ENCODE measurements around the gene KY. TPM values are rescaled to one million over a fixed set of nuclear protein-coding genes. Genes with fewer than 3 reads are reported as not detected.

KY gene
- total RNA-seq, 1 donor from 2014 or later = 12.1 TPM

GRCh38 chr3:134655706-134656105 lies 4.9 kb upstream of the KY start:
- no peak overlapping the region for H3K4me3 ChIP-seq
- no peak overlapping the region for H3K27ac ChIP-seq (replicated peaks)
- no peaks in the 10 kb centered on the region for H3K36me3 ChIP-seq
- H3K9me3 ChIP-seq (replicated peaks) = no peaks in the 10 kb centered on the region
- DNase-seq = no peak
- H3K4me1 ChIP-seq = peaks cover 43% of the 10 kb centered on the region
- TF ChIP-seq CTCF (IDR thresholded peaks at IDR 0.05; ENCODE audit: borderline replicate concordance) = no peak
- peaks cover 14% of the 10 kb centered on the region for H3K27me3 ChIP-seq (ENCODE audit: low read depth)
- intact Hi-C loops (cut with micrococcal nuclease) = no loop called here

- Histone ChIP-seq H3K36me3 (no peaks in the 10 kb centered on the region), H3K4me1 (peaks cover 37% of the 10 kb centered on the region), H3K9me3 (replicated peaks) (no peaks in the 10 kb centered on the region), H3K27me3 (ENCODE audit: low read depth) (peaks cover 20% of the 10 kb centered on the region), H3K27ac (replicated peaks) (no peak overlapping the region), H3K4me3 (no peak overlapping the region)
- DNase-seq = no peak
- intact Hi-C loops (cut with micrococcal nuclease) = no loop called here
- no peak for TF ChIP-seq CTCF (IDR thresholded peaks at IDR 0.05; ENCODE audit: borderline replicate concordance)
These were observed 3.2 kb upstream of the KY start for GRCh38 chr3:134654031-134654430.

GRCh38 chr3:134652886-134653630 lies 2.2 kb upstream of the KY start:
- Histone ChIP-seq H3K36me3 (no peaks in the 10 kb centered on the region), H3K27me3 (ENCODE audit: low read depth) (peaks cover 20% of the 10 kb centered on the region), H3K4me1 (peaks cover 38% of the 10 kb centered on the region), H3K4me3 (no peak overlapping the region), H3K9me3 (replicated peaks) (no peaks in the 10 kb centered on the region), H3K27ac (replicated peaks) (no peak overlapping the region)
- DNase-seq = no peak
- no peak for TF ChIP-seq CTCF (IDR thresholded peaks at IDR 0.05; ENCODE audit: borderline replicate concordance)
- intact Hi-C loops (cut with micrococcal nuclease) = no loop called here

GRCh38 chr3:134652409-134652831 lies 1.6 kb upstream of the KY start:
- H3K36me3 ChIP-seq = peaks cover 4% of the 10 kb centered on the region
- no peaks in the 10 kb centered on the region for H3K9me3 ChIP-seq (replicated peaks)
- TF ChIP-seq CTCF (IDR thresholded peaks at IDR 0.05; ENCODE audit: borderline replicate concordance) = no peak
- no peak for DNase-seq
- peaks cover 38% of the 10 kb centered on the region for H3K4me1 ChIP-seq
- peaks cover 20% of the 10 kb centered on the region for H3K27me3 ChIP-seq (ENCODE audit: low read depth)
- peak overlapping the region; percentile 92 for H3K27ac ChIP-seq (replicated peaks)
- intact Hi-C loops (cut with micrococcal nuclease) = no loop called here
- no peak overlapping the region for H3K4me3 ChIP-seq

- Histone ChIP-seq H3K27ac (replicated peaks) (peak overlapping the region; percentile 92), H3K36me3 (peaks cover 4% of the 10 kb centered on the region), H3K4me1 (peaks cover 45% of the 10 kb centered on the region), H3K4me3 (peak overlapping the region; percentile 70), H3K9me3 (replicated peaks) (no peaks in the 10 kb centered on the region), H3K27me3 (ENCODE audit: low read depth) (peaks cover 20% of the 10 kb centered on the region)
- no peak for TF ChIP-seq CTCF (IDR thresholded peaks at IDR 0.05; ENCODE audit: borderline replicate concordance)
- DNase-seq = peak; percentile 58
- intact Hi-C loops (cut with micrococcal nuclease) = no loop called here
These were observed 672 bp upstream of the KY start for GRCh38 chr3:134651347-134652041.

Measured in left ventricle myocardium inferior (tissue), 1 donor.